Activated CD4-positive, alpha-beta T cell treated with anti-CD3 and anti-CD28 coated beads for 36 hours (primary cell): ENCODE data around the gene NPHP4. TPM values are rescaled to one million over a fixed set of nuclear protein-coding genes. Genes with fewer than 3 reads are reported as not detected.

Experiments used
- ATAC-seq: fragments of 200-7000 bp; cut with Tn5 transposase; one replicate; pipeline ENCODE4 v1.10.0; 2021; ENCODE audit warnings: mild to moderate bottlenecking, moderate library complexity
- CTCF ChIA-PET: fragments of 350-600 bp; sonication (Branson Sonifier 250); formaldehyde crosslinking; loops from one replicate; lab custom pipeline; 2021; ENCODE audit warnings: antibody characterized with exemption; lab: Charles Lee
- POLR2A ChIA-PET: fragments of 350-600 bp; sonication (Branson Sonifier 250); formaldehyde crosslinking; loops from one replicate; lab custom pipeline; 2021; ENCODE audit warnings: antibody characterized with exemption, inconsistent platforms; lab: Charles Lee
- DNase-seq: peaks from one replicate; pipeline ENCODE4 v3.0.0-alpha.2; 2020
- H3K27ac Mint-ChIP-seq: one replicate; pipeline ENCODE4 v1.8.0; 2021; ENCODE audit warnings: mixed read lengths
- H3K27me3 Mint-ChIP-seq: one replicate; pipeline ENCODE4 v1.8.0; 2021; ENCODE audit warnings: mixed read lengths
- H3K36me3 Mint-ChIP-seq: one replicate; pipeline ENCODE4 v1.8.0; 2021; ENCODE audit warnings: low read depth, mixed read lengths
- H3K4me1 Mint-ChIP-seq: one replicate; pipeline ENCODE4 v1.8.0; 2021; ENCODE audit warnings: mixed read lengths
- H3K4me3 Mint-ChIP-seq: one replicate; pipeline ENCODE4 v1.8.0; 2021; ENCODE audit warnings: mild to moderate bottlenecking, moderate library complexity, mixed read lengths
- H3K9me3 Mint-ChIP-seq: one replicate; pipeline ENCODE4 v1.8.0; 2021; ENCODE audit warnings: low read depth, mixed read lengths
- intact Hi-C, 2 experiments: fragments of 100-400 bp; cut with DNase I in 1 of 2; cut with micrococcal nuclease in 1 of 2; formaldehyde crosslinking; loops; one replicate each; pipeline versions ENCODE4 v1.14.2 to v1.15.1; 2022 to 2024; cut with DNase I, micrococcal nuclease
- total RNA-seq, 2 experiments: library from RNA; stranded (reverse); gene quantifications; one replicate each; pipeline ENCODE4 v1.2.3, GENCODE V29; 2021

Gene NPHP4
- total RNA-seq, 2 experiments from 2014 or later = 12.9 to 14.1 TPM

- ChIA-PET POLR2A (interaction anchor here (0.9 kb wide), 1 partner anchor 16 kb away, joined by 3 read pairs; no protein-coding TSS in a partner anchor), CTCF (no interaction called here)
- DNase-seq (no peak), ATAC-seq (no peak)
- no peak overlapping the region for H3K27ac Mint-ChIP-seq
- H3K9me3 Mint-ChIP-seq = peaks cover 2% of the 10 kb centered on the region
- H3K4me3 Mint-ChIP-seq = no peak overlapping the region
- no peaks in the 10 kb centered on the region for H3K4me1 Mint-ChIP-seq
- intact Hi-C loops = loop anchor here in 1 of 2 experiments (2.0 kb wide), 1 partner anchor 465 kb away; no protein-coding TSS in a partner anchor
- peaks cover 11% of the 10 kb centered on the region for H3K36me3 Mint-ChIP-seq
- no peaks in the 10 kb centered on the region for H3K27me3 Mint-ChIP-seq
Observed at GRCh38 chr1:5976231-5976630, 16.0 kb downstream of the NPHP4 start.

GRCh38 chr1:5975133-5975880 is 16.9 kb downstream of the NPHP4 start:
- H3K36me3 Mint-ChIP-seq = peaks cover 11% of the 10 kb centered on the region
- intact Hi-C loops = no loop called here
- POLR2A ChIA-PET = no interaction called here
- H3K9me3 Mint-ChIP-seq = peaks cover 2% of the 10 kb centered on the region
- DNase-seq (peak; percentile 57), ATAC-seq (peak; percentile 76)
- H3K4me3 Mint-ChIP-seq = no peak overlapping the region
- no peaks in the 10 kb centered on the region for H3K4me1 Mint-ChIP-seq
- CTCF ChIA-PET = interaction anchor here (0.6 kb wide), 1 partner anchor 12 kb away, joined by 3 read pairs; no protein-coding TSS in a partner anchor
- H3K27ac Mint-ChIP-seq = no peak overlapping the region
- no peaks in the 10 kb centered on the region for H3K27me3 Mint-ChIP-seq

DNA sequence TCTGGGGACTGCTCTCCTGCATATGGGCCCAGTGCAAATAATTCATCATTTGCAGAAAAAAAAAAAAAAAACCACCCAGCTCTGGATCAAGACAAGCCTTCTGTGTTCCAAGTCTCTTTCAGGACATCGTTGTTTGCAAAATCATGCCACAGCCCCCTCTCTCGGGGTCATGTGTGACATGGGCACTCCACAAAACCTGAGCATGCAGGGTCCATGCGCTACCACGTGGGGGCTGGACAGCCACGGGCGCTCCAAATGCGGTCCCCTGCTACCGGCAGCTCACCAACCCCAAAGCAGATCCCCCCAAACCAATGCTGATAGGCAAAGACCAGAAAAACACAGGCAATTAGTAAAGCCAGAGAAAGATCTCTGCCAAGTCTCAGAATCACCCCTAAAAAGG is 17.6 kb downstream of the NPHP4 start:
- peaks cover 11% of the 10 kb centered on the region for H3K36me3 Mint-ChIP-seq
- DNase-seq (no peak), ATAC-seq (no peak)
- H3K4me3 Mint-ChIP-seq = no peak overlapping the region
- intact Hi-C loops = no loop called here
- H3K4me1 Mint-ChIP-seq = no peaks in the 10 kb centered on the region
- H3K9me3 Mint-ChIP-seq = peaks cover 2% of the 10 kb centered on the region
- ChIA-PET POLR2A (interaction anchor here (0.7 kb wide), 1 partner anchor 53 kb away, joined by 3 read pairs; no protein-coding TSS in a partner anchor), CTCF (interaction anchor here (0.6 kb wide), 1 partner anchor 13 kb away, joined by 3 read pairs; no protein-coding TSS in a partner anchor)
- no peak overlapping the region for H3K27ac Mint-ChIP-seq
- H3K27me3 Mint-ChIP-seq = no peaks in the 10 kb centered on the region

GRCh38 chr1:5973771-5974170 is 18.5 kb downstream of the NPHP4 start:
- Mint-ChIP-seq H3K27ac (no peak overlapping the region), H3K9me3 (peaks cover 2% of the 10 kb centered on the region), H3K36me3 (peaks cover 11% of the 10 kb centered on the region), H3K4me3 (no peak overlapping the region), H3K4me1 (no peaks in the 10 kb centered on the region), H3K27me3 (no peaks in the 10 kb centered on the region)
- POLR2A ChIA-PET = interaction anchor here (0.7 kb wide), 1 partner anchor 54 kb away, joined by 3 read pairs; no protein-coding TSS in a partner anchor
- no peak for ATAC-seq
- CTCF ChIA-PET = interaction anchor here (0.6 kb wide), 1 partner anchor 39 kb away, joined by 3 read pairs; no protein-coding TSS in a partner anchor
- intact Hi-C loops = no loop called here
- no peak for DNase-seq

- Mint-ChIP-seq H3K4me1 (no peaks in the 10 kb centered on the region), H3K27me3 (no peaks in the 10 kb centered on the region), H3K36me3 (peaks cover 13% of the 10 kb centered on the region), H3K4me3 (no peak overlapping the region), H3K27ac (no peak overlapping the region), H3K9me3 (no peaks in the 10 kb centered on the region)
- ChIA-PET POLR2A (no interaction called here), CTCF (no interaction called here)
- DNase-seq (no peak), ATAC-seq (no peak)
- intact Hi-C loops = no loop called here
Observed at GRCh38 chr1:5972198-5972520, 20.1 kb downstream of the NPHP4 start.

DNA sequence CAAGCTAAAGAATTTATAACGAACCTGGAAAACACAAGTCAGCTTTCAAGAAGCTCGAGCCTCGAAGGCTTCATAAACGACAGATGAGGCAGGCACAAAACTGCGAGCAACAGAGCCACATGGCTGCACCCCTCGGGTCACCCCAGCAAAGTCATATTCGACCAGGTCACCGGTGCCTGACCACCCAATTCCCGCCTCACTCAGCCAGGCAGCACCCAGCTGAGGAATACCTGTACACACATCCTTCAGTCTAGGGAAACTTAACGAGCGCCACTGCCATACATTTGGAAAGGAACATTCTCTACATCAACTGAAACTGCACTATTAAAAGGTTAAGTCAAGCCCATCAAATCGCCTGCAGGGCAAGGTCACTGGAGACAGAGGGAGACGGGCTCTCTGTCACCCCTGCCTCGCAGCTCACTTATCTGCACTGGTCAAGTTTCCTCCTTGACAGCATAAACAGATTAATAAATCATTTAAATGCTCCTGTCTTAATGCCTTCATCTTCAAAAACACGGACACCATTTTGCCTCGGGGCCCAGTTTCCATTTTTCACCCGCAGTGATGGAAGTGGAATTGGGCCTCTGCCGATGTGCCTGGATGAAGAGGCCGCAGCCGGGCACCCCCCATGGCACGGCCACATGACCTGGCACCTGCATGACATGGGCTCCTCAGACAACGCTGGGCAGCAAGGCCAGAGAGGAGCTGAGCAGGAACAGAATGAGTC is 20.6 kb downstream of the NPHP4 start:
- Mint-ChIP-seq H3K4me1 (no peaks in the 10 kb centered on the region), H3K4me3 (no peak overlapping the region), H3K9me3 (no peaks in the 10 kb centered on the region), H3K27ac (no peak overlapping the region), H3K36me3 (peaks cover 11% of the 10 kb centered on the region), H3K27me3 (no peaks in the 10 kb centered on the region)
- DNase-seq = no peak
- intact Hi-C loops = no loop called here
- POLR2A ChIA-PET = no interaction called here
- no peak for ATAC-seq
- CTCF ChIA-PET = interaction anchor here (0.6 to 0.7 kb wide), 2 partner anchors 1074 to 1263 kb away, joined by 3 read pairs; no protein-coding TSS in a partner anchor

- ATAC-seq (no peak), DNase-seq (no peak)
- Mint-ChIP-seq H3K4me1 (no peaks in the 10 kb centered on the region), H3K9me3 (no peaks in the 10 kb centered on the region), H3K27ac (no peak overlapping the region), H3K4me3 (no peak overlapping the region), H3K27me3 (no peaks in the 10 kb centered on the region), H3K36me3 (peaks cover 13% of the 10 kb centered on the region)
- CTCF ChIA-PET = interaction anchor here (0.6 to 0.7 kb wide), 2 partner anchors 1075 to 1262 kb away, joined by 3 read pairs; no protein-coding TSS in a partner anchor
- POLR2A ChIA-PET = no interaction called here
- intact Hi-C loops = no loop called here
Observed at GRCh38 chr1:5970610-5971273, 21.5 kb downstream of the NPHP4 start.

DNA sequence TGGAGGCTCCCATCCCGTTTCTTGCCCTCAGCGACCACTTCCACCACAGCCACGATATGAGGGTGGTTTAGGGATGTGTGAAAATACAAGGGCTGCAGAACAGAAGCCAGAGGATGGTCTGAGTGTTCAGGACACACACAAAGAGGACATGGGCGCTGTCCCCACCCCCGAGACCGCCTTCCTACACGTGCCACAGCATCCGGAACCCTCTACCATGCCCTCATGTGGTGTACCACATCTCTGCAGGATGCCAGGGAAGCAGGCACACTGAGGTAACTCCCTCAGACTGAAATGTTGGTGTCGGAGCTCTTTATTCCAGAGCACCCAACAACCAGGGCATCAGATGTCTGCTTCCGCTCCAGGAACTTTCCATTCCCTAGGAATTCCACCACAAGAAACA is 23.1 kb downstream of the NPHP4 start:
- ChIA-PET CTCF (interaction anchor here (0.7 kb wide), 1 partner anchor 393 kb away, joined by 3 read pairs; no protein-coding TSS in a partner anchor), POLR2A (no interaction called here)
- intact Hi-C loops = no loop called here
- no peak overlapping the region for H3K4me3 Mint-ChIP-seq
- H3K4me1 Mint-ChIP-seq = no peaks in the 10 kb centered on the region
- peaks cover 13% of the 10 kb centered on the region for H3K36me3 Mint-ChIP-seq
- no peak overlapping the region for H3K27ac Mint-ChIP-seq
- no peak for DNase-seq
- no peaks in the 10 kb centered on the region for H3K27me3 Mint-ChIP-seq
- ATAC-seq = no peak
- H3K9me3 Mint-ChIP-seq = no peaks in the 10 kb centered on the region

DNA sequence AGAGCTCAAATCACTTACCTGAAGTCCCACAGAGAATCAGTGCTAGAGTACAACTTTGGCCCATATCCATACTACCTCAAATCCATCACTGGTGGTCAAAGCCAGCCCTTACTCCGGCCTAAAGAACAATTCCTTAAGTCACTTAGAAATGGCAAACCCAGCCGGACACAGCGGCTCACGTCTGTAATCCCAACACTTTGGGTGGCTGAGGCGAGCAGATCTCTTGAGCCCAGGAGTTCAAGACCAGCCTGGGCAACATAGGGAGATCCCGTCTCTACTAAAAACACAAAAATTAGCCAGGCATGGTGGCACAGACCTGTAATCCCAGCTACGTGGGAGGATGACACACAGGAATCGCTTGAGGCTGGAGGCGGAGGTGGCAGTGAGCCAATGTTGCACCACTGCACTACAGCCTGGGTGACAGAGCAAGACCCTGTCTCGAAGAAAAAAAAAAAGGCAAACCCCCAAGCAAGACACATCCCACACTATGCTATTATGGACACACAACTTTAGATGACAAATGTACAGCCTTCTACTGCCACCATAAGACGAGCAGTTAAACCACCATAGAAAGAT is 24.0 kb downstream of the NPHP4 start:
- no peak for DNase-seq
- intact Hi-C loops = no loop called here
- ChIA-PET POLR2A (no interaction called here), CTCF (no interaction called here)
- peaks cover 10% of the 10 kb centered on the region for H3K36me3 Mint-ChIP-seq
- ATAC-seq = no peak
- H3K27me3 Mint-ChIP-seq = no peaks in the 10 kb centered on the region
- H3K4me3 Mint-ChIP-seq = no peak overlapping the region
- no peaks in the 10 kb centered on the region for H3K9me3 Mint-ChIP-seq
- H3K27ac Mint-ChIP-seq = no peak overlapping the region
- no peaks in the 10 kb centered on the region for H3K4me1 Mint-ChIP-seq

DNA sequence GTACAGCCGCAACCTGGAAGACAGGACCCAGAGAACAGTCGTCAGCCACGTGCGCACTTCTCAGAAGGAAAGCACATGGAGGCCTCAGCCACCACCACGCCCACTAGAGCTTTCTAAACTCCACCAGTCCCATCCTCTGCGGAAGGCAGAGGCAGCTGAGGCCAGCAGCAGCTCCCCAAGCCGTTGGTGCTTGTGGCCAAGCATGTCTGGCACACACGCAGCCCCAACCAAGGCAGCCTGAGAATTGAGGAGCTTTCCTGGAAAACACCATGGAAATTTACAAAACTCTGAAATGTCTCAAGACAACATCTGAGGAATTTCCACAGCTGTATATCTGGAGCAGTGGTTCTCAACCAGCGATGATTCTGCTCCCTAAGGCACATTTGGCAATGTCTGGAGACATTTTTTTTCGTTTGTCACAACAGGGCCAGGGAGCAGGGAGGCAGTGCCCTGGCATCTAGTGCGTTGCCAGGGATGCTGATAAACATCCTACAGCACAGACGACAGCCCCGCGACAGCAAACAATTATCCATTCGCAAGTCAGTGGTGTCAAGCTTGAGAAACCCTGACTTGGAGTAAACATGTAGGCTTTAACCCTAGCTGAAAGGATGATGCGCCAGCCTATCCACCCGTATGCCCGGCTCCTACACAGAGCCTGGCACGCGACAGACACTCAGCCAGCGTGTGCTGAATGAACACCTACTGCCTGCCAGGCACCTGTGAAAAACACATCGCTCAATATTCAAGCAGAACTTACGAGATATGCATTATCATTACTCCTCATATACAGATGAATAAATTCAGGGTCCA is 24.7 kb downstream of the NPHP4 start:
- H3K27ac Mint-ChIP-seq = no peak overlapping the region
- no peaks in the 10 kb centered on the region for H3K27me3 Mint-ChIP-seq
- H3K4me1 Mint-ChIP-seq = no peaks in the 10 kb centered on the region
- no peak overlapping the region for H3K4me3 Mint-ChIP-seq
- POLR2A ChIA-PET = no interaction called here
- H3K36me3 Mint-ChIP-seq = peaks cover 10% of the 10 kb centered on the region
- CTCF ChIA-PET = no interaction called here
- ATAC-seq = no peak
- intact Hi-C loops = no loop called here
- no peak for DNase-seq
- no peaks in the 10 kb centered on the region for H3K9me3 Mint-ChIP-seq
